CD4-positive, alpha-beta T cell treated with Interleukin-12 subunit alpha and Interleukin-12 subunit beta, for 1 hour (primary cell): Measurements from ENCODE around the gene DHRS4.

Experiments used
- DNase-seq: peaks from one replicate; pipeline ENCODE4 v3.0.0-alpha.2; 2020

The DHRS4 gene

DNA sequence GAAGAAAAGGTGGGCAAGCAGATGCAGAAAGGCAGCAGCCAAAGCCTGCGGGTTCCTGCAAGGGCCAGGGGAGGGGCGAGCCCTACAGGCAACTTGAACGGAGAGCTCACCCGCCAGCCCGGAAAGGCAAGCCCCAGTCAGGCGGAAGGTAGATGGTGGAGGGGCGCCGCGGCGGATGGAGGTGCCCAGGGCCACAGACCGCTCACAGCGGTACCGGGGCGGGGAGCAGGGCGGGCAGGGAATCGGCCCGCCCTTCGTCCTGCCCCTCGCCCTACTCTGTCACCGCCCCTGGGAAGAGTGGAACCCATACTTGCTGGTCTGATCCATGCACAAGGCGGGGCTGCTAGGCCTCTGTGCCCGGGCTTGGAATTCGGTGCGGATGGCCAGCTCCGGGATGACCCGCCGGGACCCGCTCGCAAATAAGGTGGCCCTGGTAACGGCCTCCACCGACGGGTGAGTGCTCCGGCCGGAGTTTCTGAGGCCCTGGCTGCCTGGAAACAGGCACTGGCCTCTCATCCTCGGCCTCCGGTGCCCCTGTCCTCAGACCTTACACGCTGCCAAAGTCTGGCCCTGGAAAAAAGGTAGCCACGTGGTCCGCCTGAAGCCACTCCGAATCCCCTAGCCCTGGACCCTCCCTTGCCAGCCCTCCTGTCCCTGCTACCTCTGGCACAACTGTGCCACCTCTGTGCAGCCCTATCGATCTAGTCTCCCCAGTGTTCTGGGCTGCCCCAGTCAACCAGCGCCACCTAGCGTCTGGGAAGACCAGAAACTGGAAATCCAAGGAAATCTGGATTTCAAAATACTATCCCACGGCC, at the start of gene DHRS4:
Gene DHRS4, plus strand, starts transcription at position 307 of the 815 bp plus-strand sequence. Its CDS starts 19 bp downstream, at position 326.
- peak; percentile 86 for DNase-seq

GRCh38 chr14:23910101-23910875, 43.3 kb upstream of the DHRS4 start:
- peak; percentile 7 for DNase-seq

GRCh38 chr14:23910876-23911210, 42.7 kb upstream of the DHRS4 start:
- DNase-seq = no peak

DNA sequence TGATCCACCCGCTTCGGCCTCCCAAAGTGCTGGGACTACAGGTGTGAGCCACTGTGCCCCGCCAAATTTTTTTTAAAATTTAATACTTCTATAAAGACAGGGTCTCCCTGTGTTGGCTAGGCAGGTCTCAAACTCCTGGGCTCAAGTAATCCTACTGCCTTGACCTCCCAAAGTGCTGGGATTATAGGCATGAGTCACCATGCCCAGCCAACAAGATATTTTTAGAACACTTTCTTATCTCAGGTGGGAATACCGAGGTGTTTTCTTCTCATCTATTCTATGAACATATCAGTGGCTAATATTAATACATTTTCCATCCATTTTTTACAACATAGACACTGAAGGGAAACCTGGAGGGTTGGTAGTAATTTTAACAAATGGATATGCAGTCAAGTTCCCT, 38.0 kb upstream of the DHRS4 start:
- DNase-seq = no peak

GRCh38 chr14:23916004-23916403, 37.6 kb upstream of the DHRS4 start:
- no peak for DNase-seq

GRCh38 chr14:23916446-23916845, 37.1 kb upstream of the DHRS4 start:
- no peak for DNase-seq

- DNase-seq = no peak
These were observed 31.0 kb upstream of the DHRS4 start for GRCh38 chr14:23922545-23922944.

GRCh38 chr14:23925523-23926075, 28.0 kb upstream of the DHRS4 start:
- DNase-seq = no peak

- DNase-seq = no peak
These were observed 27.0 kb upstream of the DHRS4 start for GRCh38 chr14:23926543-23926942.

- DNase-seq = no peak
These were observed 24.4 kb upstream of the DHRS4 start for GRCh38 chr14:23929136-23929535.

DNA sequence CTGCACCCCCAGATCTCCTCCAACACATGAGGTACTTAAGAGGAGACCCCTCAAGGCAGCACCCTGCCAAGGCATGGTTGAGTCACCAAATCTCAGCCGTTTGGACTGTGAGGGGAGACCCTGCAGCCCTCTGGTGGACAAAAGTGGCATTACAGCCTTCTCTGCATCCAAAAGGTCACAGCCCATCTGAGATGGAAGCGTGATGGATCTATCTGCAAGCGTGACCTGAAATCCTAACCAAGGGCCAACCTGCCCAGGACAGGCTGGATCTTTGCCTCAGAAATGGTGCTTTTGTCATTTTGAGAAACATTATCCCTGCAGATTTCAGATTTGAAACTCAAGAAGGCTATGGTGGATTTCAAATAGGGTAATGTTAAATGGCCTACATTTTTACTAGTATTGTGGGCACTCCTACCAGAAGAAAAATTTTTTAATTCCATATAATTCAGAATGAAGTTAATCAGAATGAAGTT, 23.7 kb upstream of the DHRS4 start:
- peak; percentile 80 for DNase-seq

DNA sequence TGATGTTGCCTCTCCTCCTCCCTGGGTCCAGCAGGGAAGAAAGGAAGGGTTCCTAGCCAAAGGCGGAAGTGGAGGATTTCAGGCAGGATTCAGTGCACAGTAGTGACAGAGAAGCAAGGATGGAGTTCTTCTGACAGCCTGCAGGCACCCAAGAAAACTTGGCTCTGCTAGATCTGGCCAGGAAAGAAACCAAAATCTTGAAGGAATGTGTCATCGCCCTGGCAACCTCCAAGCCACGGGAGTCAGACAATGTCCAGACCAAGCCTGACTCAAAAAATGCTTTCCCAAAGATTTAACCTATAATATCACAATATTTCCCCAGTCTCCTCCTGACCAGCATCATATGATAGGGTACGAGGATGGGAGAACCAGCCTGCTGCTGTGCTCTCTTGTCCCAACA, 22.8 kb upstream of the DHRS4 start:
- DNase-seq = no peak

- no peak for DNase-seq
These were observed 21.8 kb upstream of the DHRS4 start for GRCh38 chr14:23931721-23932289.

DNA sequence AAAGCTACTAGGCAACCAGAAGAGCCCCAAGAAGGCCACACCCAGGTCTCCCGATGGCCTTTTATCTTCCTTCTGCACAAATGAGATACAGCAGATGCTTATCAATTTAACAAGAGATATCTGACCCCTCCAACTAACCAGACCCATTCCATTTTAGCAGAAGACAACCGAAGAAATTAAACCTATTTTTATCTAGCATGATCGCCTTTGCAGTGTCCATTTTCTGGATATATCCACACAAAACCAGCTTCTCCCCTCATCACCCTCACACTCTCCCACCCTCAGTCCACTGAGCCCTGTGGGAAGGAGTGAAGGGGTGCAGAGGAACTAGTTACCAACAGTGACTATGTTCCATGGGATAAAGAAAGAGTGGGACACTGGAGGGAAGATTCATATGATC, 20.9 kb upstream of the DHRS4 start:
- no peak for DNase-seq

DNA sequence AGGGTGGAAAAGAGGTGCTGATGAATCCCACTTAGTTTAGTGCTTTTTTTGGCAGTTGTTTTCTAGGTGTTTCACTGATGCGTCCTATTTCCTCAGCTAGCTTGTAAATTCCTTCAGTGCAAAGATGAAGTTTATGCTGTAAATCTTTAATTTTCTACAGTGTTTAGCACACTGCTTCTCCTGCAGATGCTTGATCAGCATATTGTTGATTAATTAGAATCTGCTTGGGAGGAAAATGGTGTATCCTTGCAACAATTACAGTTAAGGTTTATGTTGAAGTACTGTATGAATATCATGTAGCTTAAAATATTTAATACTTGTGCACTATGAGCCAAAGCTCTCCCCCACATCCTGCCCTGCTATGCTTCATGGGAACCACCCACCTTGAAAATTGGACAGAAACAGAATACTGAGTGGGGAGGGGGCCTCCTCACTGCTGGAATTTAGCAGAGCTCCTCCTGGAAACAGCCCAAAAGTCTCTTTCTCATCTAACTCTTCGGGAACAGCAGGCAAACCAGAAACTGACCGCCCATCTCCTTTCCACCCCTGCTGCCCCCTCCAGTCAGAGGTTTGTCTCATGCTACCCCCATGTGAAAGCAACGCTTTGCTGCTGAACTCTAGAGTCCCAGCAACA, 20.3 kb upstream of the DHRS4 start:
- no peak for DNase-seq

- DNase-seq = no peak
These were observed 19.8 kb upstream of the DHRS4 start for GRCh38 chr14:23933742-23934128.

DNA sequence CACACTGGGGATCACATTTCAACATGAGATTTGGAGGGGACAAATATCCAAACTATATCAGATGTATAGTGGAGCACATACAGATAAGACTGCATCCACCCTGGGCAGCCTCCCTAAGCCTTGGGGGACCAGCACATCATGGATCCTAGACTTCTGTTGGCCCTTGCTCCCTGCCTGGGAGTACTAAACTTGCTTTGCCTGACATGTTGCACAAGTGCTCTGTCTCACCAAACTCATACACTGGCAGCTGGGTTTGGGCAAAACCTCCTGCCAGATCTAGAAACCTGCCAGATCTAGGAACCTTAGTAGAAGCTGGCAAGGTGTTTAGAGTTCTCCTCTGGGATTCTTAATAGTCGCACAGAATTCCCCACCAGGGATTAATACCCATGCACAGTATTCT, 18.4 kb upstream of the DHRS4 start:
- DNase-seq = no peak

GRCh38 chr14:23936084-23936829, 17.3 kb upstream of the DHRS4 start:
- DNase-seq = no peak

- no peak for DNase-seq
These were observed 16.4 kb upstream of the DHRS4 start for GRCh38 chr14:23937203-23937602.

DNA sequence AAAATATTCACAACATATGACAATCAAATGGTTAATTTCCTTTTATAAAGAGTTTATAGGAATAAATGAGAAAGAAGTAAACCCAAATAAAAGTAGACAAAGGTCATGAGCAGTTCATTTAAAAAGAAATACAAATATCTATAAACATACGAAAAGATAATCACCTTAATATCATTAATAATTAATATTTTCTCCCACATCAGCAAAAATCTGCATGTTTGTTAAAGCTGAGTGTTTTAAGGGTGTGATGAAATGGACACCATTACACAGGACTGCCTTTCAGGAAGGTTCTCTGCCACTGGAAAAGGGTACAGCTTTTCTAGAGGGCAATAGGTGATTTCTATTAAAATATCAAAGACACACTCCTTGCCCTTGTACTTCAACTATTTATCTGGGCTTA, 14.7 kb upstream of the DHRS4 start:
- DNase-seq = no peak

DNA sequence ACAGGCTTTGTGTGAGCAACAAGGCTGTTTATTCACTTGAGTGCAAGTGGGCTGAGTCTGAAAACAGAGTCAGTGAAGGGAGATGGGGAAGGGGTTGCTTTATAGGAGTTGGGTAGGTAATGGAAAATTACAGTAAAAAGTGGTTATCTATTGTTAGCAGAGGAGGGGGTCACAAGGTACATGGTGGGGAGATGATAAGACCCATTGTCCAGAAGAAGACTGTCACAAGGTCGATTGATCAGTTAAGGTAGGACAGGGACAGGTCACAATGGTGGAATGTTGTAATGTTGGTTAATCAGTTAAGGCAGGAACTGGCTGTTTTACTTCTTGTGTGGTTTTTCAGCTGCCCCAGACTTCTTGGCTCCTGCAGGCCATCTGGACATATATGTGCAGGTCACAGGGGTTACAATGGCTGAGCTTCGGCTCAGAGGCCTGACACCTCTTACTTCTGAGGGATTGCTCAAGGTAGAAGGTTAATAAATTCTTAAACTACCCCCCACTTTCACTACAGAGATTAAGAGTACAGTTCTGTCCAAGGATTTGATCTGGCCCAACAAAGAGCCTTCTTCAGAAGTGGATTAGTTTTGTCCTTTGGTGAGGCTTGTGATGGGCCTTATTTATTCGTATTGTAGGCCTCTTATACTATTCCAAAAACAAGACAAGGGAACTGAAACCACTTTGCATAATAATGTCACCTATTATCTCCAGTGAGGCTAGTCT, 13.8 kb upstream of the DHRS4 start:
- no peak for DNase-seq

DNA sequence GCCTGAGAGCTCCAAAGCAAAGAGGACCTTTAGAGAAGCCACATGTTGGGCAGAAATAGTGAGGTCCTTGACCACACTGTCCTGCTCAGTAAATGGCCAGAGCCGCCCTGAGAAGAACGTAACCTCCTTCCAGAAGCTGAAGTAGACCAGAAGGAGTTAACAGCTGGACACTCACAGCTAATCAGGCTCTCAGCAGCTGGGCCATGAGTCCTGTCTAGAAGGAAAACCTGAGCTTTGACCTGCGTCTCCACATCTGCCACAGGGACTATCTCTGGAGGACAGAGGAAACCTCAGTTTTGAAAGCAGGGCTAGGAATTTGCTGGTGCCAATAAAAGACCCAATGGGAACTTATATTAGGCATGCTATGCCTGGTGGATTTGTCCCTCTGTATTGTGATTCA, 12.3 kb upstream of the DHRS4 start:
- DNase-seq = no peak
